Measurements from ENCODE around the gene PPP6R2.

PPP6R2 gene

DNA sequence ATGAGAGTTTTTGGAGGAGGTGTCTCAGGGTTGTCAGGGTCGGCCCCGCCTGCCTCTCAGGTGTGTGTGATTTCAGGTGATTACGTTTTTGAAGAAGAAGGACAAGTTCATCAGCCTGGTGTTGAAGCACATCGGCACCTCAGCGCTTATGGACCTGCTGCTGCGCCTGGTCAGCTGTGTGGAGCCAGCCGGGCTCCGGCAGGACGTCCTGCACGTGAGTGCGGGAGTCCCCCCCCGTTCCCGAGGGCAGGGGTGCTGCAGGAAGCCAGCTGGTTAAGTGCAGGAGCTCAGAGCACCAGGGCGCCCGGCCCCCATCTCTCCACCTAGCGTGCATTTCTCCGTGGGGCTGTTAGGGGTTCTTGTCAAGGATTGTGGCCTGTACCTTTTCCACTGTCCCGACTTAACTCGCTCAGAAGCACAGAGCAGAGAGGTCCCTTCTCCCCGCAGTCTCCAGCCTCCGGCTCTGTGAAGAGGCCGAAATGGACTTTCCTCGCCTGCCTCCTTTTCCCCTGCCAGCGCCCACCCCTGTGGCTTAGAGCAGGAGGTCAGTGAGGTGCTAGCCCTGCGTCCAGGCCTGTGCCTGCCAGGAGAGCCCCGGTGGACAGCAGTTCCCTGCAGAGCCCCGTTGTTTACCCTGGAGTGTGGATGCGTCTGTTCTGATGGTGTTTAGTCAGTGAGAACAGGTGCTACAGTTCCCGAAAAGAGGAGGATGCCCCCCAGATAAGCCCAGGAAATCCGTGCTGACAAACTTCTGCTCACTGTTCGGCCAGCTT lies 71.5 kb downstream of the PPP6R2 start:
- H3K27me3 ChIP-seq (ENCODE audit: insufficient read depth, low read length, poor library complexity, severe bottlenecking) = no peaks in the 10 kb centered on the region
- no peak overlapping the region for H3K9ac ChIP-seq (ENCODE audit: low read depth, low read length, poor library complexity, severe bottlenecking)
- no peak overlapping the region for H3K4me3 ChIP-seq (ENCODE audit: low read length, poor library complexity, severe bottlenecking)
- TF ChIP-seq, protein P1, sequence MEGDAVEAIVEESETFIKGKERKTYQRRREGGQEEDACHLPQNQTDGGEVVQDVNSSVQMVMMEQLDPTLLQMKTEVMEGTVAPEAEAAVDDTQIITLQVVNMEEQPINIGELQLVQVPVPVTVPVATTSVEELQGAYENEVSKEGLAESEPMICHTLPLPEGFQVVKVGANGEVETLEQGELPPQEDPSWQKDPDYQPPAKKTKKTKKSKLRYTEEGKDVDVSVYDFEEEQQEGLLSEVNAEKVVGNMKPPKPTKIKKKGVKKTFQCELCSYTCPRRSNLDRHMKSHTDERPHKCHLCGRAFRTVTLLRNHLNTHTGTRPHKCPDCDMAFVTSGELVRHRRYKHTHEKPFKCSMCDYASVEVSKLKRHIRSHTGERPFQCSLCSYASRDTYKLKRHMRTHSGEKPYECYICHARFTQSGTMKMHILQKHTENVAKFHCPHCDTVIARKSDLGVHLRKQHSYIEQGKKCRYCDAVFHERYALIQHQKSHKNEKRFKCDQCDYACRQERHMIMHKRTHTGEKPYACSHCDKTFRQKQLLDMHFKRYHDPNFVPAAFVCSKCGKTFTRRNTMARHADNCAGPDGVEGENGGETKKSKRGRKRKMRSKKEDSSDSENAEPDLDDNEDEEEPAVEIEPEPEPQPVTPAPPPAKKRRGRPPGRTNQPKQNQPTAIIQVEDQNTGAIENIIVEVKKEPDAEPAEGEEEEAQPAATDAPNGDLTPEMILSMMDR (conservative IDR thresholded peaks at IDR 0.05; ENCODE audit: low read length) = no peak
- no peak for TF ChIP-seq EZH2phosphoT487 (IDR thresholded peaks at IDR 0.05; ENCODE audit: borderline replicate concordance)
- no peaks in the 10 kb centered on the region for H4K20me1 ChIP-seq (ENCODE audit: insufficient read depth, low read length, poor library complexity, severe bottlenecking)
- H3K4me2 ChIP-seq (ENCODE audit: low read depth, low read length, poor library complexity, severe bottlenecking) = no peak overlapping the region
- no peaks in the 10 kb centered on the region for H3F3A ChIP-seq (ENCODE audit: low read depth)
- no peaks in the 10 kb centered on the region for H3K9me2 ChIP-seq (replicated peaks; ENCODE audit: low read depth, low read length)
- peaks cover 55% of the 10 kb centered on the region; the same call in 1 of the 2 replicates for H3K36me3 ChIP-seq (ENCODE audit: insufficient read depth, low read length)
- H2AFZ ChIP-seq (ENCODE audit: low read length) = no peak overlapping the region
- H3K79me2 ChIP-seq (ENCODE audit: insufficient read depth, low read length) = no peaks in the 10 kb centered on the region
- no peaks in the 10 kb centered on the region for H3K9me3 ChIP-seq (ENCODE audit: insufficient read depth, low read depth, low read length)
- no peaks in the 10 kb centered on the region for H3K4me1 ChIP-seq (ENCODE audit: insufficient read depth, low read length, poor library complexity, severe bottlenecking)

GRCh38 chr22:50415426-50415825 lies 72.3 kb downstream of the PPP6R2 start:
- Histone ChIP-seq H3F3A (ENCODE audit: low read depth) (no peaks in the 10 kb centered on the region), H3K9ac (ENCODE audit: low read depth, low read length, poor library complexity, severe bottlenecking) (no peak overlapping the region), H2AFZ (ENCODE audit: low read length) (no peak overlapping the region), H3K27me3 (ENCODE audit: insufficient read depth, low read length, poor library complexity, severe bottlenecking) (no peaks in the 10 kb centered on the region), H3K9me2 (replicated peaks; ENCODE audit: low read depth, low read length) (no peaks in the 10 kb centered on the region), H3K4me2 (ENCODE audit: low read depth, low read length, poor library complexity, severe bottlenecking) (no peak overlapping the region), H4K20me1 (ENCODE audit: insufficient read depth, low read length, poor library complexity, severe bottlenecking) (no peaks in the 10 kb centered on the region), H3K36me3 (ENCODE audit: insufficient read depth, low read length) (peaks cover 62% of the 10 kb centered on the region; the same call in 1 of the 2 replicates), H3K4me3 (ENCODE audit: low read length, poor library complexity, severe bottlenecking) (no peak overlapping the region), H3K4me1 (ENCODE audit: insufficient read depth, low read length, poor library complexity, severe bottlenecking) (no peaks in the 10 kb centered on the region), H3K9me3 (ENCODE audit: insufficient read depth, low read depth, low read length) (no peaks in the 10 kb centered on the region), H3K79me2 (ENCODE audit: insufficient read depth, low read length) (no peaks in the 10 kb centered on the region)
- TF ChIP-seq, protein P1 (conservative IDR thresholded peaks at IDR 0.05; ENCODE audit: low read length) = no peak
- no peak for TF ChIP-seq EZH2phosphoT487 (IDR thresholded peaks at IDR 0.05; ENCODE audit: borderline replicate concordance)

DNA sequence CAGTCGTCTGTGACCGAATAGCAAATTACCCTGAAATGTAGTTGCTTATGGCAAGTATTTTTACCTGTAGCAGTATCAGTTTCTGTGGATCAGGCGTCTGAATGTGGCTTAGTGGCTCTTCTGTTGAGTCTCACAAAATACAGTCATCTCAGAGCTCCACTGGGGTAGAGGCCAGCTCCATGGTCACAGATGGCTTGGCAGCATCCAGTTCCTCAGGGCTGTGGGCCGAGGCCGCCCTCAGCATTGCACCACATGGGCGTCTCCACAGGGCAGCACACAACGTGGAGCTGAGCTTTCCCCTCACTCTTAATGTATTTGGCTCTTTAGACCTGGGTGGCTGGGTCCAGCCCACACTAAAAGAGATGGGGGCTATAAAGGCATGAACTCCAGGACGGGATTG lies 73.9 kb downstream of the PPP6R2 start:
- H3K27me3 ChIP-seq (ENCODE audit: insufficient read depth, low read length, poor library complexity, severe bottlenecking) = no peaks in the 10 kb centered on the region
- H3K4me3 ChIP-seq (ENCODE audit: low read length, poor library complexity, severe bottlenecking) = no peak overlapping the region
- no peaks in the 10 kb centered on the region for H3K4me1 ChIP-seq (ENCODE audit: insufficient read depth, low read length, poor library complexity, severe bottlenecking)
- H3K36me3 ChIP-seq (ENCODE audit: insufficient read depth, low read length) = peaks cover 71% of the 10 kb centered on the region; the same call in 1 of the 2 replicates
- H3K79me2 ChIP-seq (ENCODE audit: insufficient read depth, low read length) = no peaks in the 10 kb centered on the region
- H3K4me2 ChIP-seq (ENCODE audit: low read depth, low read length, poor library complexity, severe bottlenecking) = no peak overlapping the region
- H4K20me1 ChIP-seq (ENCODE audit: insufficient read depth, low read length, poor library complexity, severe bottlenecking) = no peaks in the 10 kb centered on the region
- no peak overlapping the region for H3K9ac ChIP-seq (ENCODE audit: low read depth, low read length, poor library complexity, severe bottlenecking)
- no peak overlapping the region for H2AFZ ChIP-seq (ENCODE audit: low read length)
- no peak for TF ChIP-seq EZH2phosphoT487 (IDR thresholded peaks at IDR 0.05; ENCODE audit: borderline replicate concordance)
- TF ChIP-seq, protein P1 (conservative IDR thresholded peaks at IDR 0.05; ENCODE audit: low read length) = no peak
- no peaks in the 10 kb centered on the region for H3K9me3 ChIP-seq (ENCODE audit: insufficient read depth, low read depth, low read length)
- no peaks in the 10 kb centered on the region for H3K9me2 ChIP-seq (replicated peaks; ENCODE audit: low read depth, low read length)
- H3F3A ChIP-seq (ENCODE audit: low read depth) = no peaks in the 10 kb centered on the region

Data from Loucy (cell line).